Activated CD4-positive, CD25-positive, alpha-beta regulatory T cell treated with anti-CD3 and anti-CD28 coated beads, Interleukin-2, amount 50 U/mL, for 16 hours (primary cell): Measurements from ENCODE around the gene LRMDA.
"Not testable (repeated sequence)": the region's sequence is repeated elsewhere in the genome, so short reads cannot be mapped to it uniquely, and the experiment has no call there.

ENCODE experiments used
- DNase-seq: peaks from one replicate; pipeline ENCODE4 v3.0.0-alpha.2; 2020; ENCODE audit warnings: low read depth, low spot score

The LRMDA gene

GRCh38 chr10:75586814-75587213 is 155.4 kb downstream of the LRMDA start:
- DNase-seq: no peak

- no peak for DNase-seq
These were observed 156.6 kb downstream of the LRMDA start for GRCh38 chr10:75588031-75588430.

- DNase-seq: no peak
These were observed 158.7 kb downstream of the LRMDA start for GRCh38 chr10:75589895-75590654.

- no peak for DNase-seq
These were observed 160.8 kb downstream of the LRMDA start for GRCh38 chr10:75592151-75592787.

- DNase-seq: no peak
These were observed 161.6 kb downstream of the LRMDA start for GRCh38 chr10:75592791-75593643.

- DNase-seq: no peak
These were observed 162.5 kb downstream of the LRMDA start for GRCh38 chr10:75593692-75594556.

GRCh38 chr10:75596930-75597620 is 165.7 kb downstream of the LRMDA start:
- no peak for DNase-seq

- no peak for DNase-seq
These were observed 166.5 kb downstream of the LRMDA start for GRCh38 chr10:75597773-75598440.

- DNase-seq: no peak
These were observed 167.6 kb downstream of the LRMDA start for GRCh38 chr10:75598998-75599397.

GRCh38 chr10:75599875-75600648 is 168.6 kb downstream of the LRMDA start:
- no peak for DNase-seq

- DNase-seq: no peak
These were observed 169.4 kb downstream of the LRMDA start for GRCh38 chr10:75600833-75601232.

GRCh38 chr10:75602341-75602740 is 170.9 kb downstream of the LRMDA start:
- DNase-seq: no peak

- DNase-seq: no peak
These were observed 173.7 kb downstream of the LRMDA start for GRCh38 chr10:75605096-75605495.

GRCh38 chr10:75605795-75606194 is 174.4 kb downstream of the LRMDA start:
- not testable (repeated sequence) for DNase-seq

- DNase-seq: no peak
These were observed 174.9 kb downstream of the LRMDA start for GRCh38 chr10:75606203-75606779.

GRCh38 chr10:75607576-75607975 is 176.2 kb downstream of the LRMDA start:
- no peak for DNase-seq

GRCh38 chr10:75610183-75610582 is 178.8 kb downstream of the LRMDA start:
- DNase-seq: no peak

GRCh38 chr10:75611172-75611992 is 180.0 kb downstream of the LRMDA start:
- no peak for DNase-seq
